GM19193 (cell line): ENCODE data around the gene MCM3AP.
A peak's percentile ranks its signal among the peaks of the same experiment; 100 is the strongest.

Source experiments
- POLR2A ChIP-seq: IDR thresholded peaks from 4 replicates; pipeline ENCODE4 v1.6.1; 2011; ENCODE audit not compliant: insufficient read depth, insufficient read length; ENCODE audit errors: extremely low read depth

MCM3AP gene

DNA sequence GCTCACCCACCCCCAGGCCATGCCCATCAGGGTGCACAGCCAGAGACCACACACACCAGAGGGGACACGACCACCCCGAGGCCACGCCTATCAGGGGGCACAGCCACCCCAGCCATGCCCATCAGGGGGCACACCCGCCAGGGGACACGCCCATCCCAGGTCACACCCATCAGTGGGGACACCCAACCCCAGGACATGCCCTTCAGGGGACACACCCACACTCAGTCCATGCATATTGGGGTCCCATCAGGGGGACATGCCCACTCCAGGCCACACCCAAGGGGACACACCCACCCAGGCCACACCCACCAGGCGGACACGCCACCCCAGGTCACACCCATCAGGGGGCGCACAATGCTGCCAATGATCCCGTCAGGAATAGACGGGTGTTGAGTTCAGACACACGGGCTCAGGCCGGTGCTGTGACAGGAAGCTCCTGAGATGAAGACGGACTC lies 20.7 kb downstream of the MCM3AP start:
- no peak for TF ChIP-seq POLR2A

GRCh38 chr21:46264046-46264689 lies 21.2 kb downstream of the MCM3AP start:
- TF ChIP-seq POLR2A, result no peak

- no peak for TF ChIP-seq POLR2A
Observed at GRCh38 chr21:46256501-46256994, 28.9 kb downstream of the MCM3AP start.

DNA sequence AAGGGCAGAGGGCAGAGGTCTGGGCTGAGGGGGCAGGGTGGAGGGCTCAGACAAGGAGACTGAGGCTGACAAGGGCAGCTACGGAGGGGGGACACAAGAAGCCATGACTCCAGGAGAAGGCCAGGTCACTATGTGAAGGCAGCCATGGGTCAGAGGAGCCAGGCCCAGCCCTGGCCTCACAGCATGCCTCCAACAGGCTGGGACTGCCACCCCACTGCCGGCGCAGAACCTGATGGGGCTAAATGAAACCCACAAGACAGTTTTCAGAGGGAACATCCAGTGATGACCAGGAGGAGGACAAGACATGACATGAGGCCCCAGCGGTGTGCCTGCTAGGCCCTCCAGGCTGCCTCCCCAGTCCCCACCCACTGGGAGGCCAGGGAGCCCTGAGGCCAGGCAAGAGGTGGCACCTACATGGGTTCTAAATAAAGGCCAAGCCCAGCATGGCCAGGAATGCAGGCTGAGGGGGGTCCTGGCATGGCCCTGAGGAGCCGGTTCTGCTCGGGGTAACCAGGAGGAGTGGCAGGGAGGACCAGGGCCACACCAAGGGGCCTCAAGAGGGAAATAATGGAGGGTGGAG lies 29.6 kb downstream of the MCM3AP start:
- TF ChIP-seq POLR2A, result no peak

GRCh38 chr21:46255166-46255565 lies 30.2 kb downstream of the MCM3AP start:
- TF ChIP-seq POLR2A, result peak; percentile 22

- TF ChIP-seq POLR2A, result no peak
Observed at GRCh38 chr21:46254208-46254975, 31.0 kb downstream of the MCM3AP start.

DNA sequence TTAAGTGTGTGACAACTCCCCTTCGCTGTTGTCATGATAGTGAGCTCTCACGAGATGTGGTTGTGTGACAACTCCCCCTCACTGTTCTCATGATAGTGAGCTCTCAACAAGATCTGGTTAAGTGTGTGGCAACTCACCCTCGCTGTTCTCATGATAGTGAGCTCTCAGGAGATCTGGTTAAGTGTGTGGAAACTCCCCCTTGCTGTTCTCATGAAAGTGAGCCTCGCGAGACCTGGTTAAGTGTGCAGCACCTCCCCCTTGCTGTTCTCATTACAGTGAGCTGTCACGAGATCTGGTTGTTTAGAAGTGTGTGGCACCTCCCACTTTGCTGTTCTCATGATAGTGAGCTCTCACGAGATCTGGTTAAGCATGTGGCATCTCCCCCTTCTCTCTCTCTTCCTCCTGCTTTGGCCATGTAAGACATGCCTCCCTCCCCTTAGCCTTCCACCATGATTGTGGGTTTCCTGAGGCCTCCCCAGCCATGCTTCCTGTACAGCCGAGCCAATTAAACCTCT lies 31.7 kb downstream of the MCM3AP start:
- no peak for TF ChIP-seq POLR2A

GRCh38 chr21:46252840-46253239 lies 32.6 kb downstream of the MCM3AP start:
- TF ChIP-seq POLR2A, result no peak

GRCh38 chr21:46250146-46250725 lies 35.2 kb downstream of the MCM3AP start:
- TF ChIP-seq POLR2A, result no peak

DNA sequence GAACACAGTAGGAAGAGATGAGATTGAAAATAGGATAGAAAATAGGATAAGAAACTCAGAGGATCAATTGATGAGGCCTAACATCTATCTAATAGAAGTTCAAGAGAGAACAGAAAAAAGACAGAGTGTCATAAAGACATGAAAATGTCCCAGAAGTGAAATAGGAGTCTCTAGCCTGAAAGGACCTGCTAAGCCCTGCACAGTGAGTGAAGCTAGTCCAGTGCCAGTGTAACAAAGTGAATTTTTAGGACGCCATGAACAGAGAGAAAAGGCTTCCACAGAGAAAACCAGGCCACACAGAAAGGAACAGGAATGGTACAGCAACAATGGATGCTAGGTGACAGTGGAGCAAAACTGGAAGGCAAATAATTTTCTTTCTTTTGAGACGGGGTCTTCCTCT lies 36.6 kb downstream of the MCM3AP start:
- no peak for TF ChIP-seq POLR2A

DNA sequence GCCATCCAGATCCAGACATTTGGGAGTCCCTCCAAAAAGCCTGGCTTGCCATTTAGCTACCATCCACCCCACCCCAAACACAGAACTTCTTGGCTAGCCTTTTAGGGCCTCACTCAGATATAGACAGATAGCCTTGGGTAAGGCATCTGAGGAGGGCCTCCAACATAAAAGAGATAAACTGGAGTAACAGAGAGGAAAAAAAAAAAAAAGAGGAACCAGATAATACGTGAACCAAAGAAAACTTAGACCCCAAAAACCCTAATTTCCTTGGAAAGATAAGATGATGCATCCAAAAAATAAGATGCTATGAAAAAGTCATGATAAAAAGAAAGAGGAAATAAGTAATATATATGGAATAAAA lies 37.0 kb downstream of the MCM3AP start:
- TF ChIP-seq POLR2A, result no peak

- TF ChIP-seq POLR2A, result no peak
Observed at GRCh38 chr21:46247699-46248421, 37.6 kb downstream of the MCM3AP start.

- no peak for TF ChIP-seq POLR2A
Observed at GRCh38 chr21:46246345-46246744, 39.1 kb downstream of the MCM3AP start.

DNA sequence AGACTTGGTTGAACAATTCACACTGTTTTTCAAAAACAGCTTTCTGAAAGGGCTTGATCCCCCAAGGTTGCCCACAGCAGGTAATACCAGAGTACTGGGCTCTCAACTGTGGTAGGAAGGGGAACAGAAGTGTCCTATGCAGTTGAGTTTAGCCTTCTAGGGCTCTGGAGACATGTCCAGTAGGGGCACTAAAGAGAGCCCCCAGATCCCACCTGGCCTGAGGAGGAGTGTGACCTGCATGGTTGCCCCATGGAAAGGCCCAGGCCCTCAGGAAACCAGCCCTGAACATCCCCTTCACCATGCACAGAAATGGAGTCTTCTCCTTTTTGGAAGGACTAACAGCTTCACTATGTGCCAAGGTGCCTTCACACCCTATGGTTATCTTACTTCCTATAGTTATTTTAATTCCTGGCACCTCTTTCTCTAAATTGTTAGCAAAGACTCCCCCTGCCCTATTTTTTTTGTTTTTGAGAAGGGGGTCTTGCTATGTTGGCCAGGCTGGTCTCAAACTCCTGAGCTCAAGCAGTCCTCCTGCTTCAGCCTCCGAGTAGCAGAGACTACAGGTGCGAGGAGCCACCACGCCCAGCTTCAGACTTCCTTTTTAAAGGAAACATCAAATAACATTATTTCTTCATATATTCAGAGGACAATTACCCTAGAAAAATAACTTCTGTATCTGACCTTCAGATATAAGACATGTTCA lies 40.0 kb downstream of the MCM3AP start:
- TF ChIP-seq POLR2A, result no peak

DNA sequence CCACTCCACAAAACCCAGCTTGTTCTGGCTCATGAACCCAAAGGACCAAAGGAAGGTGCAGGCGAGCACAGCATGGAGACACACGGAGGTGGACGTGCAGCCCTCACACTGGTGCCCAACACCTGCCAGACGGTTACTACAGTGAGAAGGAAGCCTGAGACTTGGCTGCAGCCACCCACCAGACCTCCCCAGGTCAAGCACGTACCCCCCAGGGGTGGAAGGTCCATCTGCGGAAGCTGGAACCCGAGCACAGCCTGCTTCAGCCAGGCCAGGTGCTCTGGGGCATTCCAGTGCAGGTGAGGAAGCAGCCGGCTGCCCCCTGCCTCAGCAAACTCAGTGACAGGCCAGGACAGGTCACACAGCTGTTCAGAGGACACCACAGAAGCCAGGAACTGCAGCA lies 40.8 kb downstream of the MCM3AP start:
- TF ChIP-seq POLR2A, result no peak

DNA sequence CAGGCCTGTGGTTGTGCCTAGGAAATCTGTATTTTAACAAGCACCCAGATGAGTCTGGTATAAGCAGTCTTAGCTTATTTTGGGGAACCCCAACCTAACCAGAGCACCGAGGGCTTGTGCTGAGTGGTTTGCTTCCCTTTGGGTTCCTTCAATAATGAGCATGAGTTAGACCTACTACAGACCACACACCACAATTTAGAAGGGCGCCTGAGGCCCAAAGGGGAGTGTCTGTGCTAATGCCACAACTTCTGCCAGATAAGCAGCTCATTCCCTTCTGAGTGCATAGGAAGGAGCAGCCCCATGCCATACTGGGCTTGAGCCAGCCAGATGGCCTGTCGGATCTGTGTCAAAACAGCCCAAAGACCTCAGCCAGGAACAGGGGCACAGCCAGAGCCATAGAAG lies 41.5 kb downstream of the MCM3AP start:
- TF ChIP-seq POLR2A, result no peak
